Body of pancreas (tissue), 4 donors: ENCODE data around the gene LSMEM2.

Experiments used
- CTCF ChIP-seq, 7 experiments: fragments of 450-650 bp in 4 of 7; fragments of 200-600 bp in 3 of 7; sonication (generic) in 3 of 7; IDR thresholded peaks; one replicate each; pipeline ENCODE4 v1.5.1; 2016 to 2019; ENCODE audit warnings: antibody characterized with exemption in 7 of 7
- POLR2A ChIP-seq, 3 donors: fragments of 450-650 bp; IDR thresholded peaks; one replicate each; pipeline ENCODE4 v1.6.1; 2016; ENCODE audit warnings: antibody characterized with exemption in 3 of 3, mild to moderate bottlenecking in 2 of 3

GRCh38 chr3:50323614-50324199 is 44.8 kb downstream of the LSMEM2 start:
- TF ChIP-seq POLR2A (IDR thresholded peaks at IDR 0.05): no peak
- TF ChIP-seq CTCF (IDR thresholded peaks at IDR 0.05): no peak
